H54 (cell line): ENCODE results near the gene PRKAA2.
"Not testable (repeated sequence)": the region's sequence is repeated elsewhere in the genome, so short reads cannot be mapped to it uniquely, and the experiment has no call there.

Experiments
- DNase-seq: peaks from one replicate; pipeline ENCODE4 v3.0.0; 2011; ENCODE audit warnings: low spot score, mixed read lengths; ENCODE audit not compliant: insufficient read length
- FAIRE-seq: peaks from 3 replicates; lab custom pipeline; 2011; peaks lifted over from hg19 to GRCh38; lab: Jason Lieb, UNC
- POLR2A ChIP-seq: IDR thresholded peaks from 2 replicates; pipeline ENCODE4 v1.6.1; 2011; ENCODE audit warnings: low read depth, mild to moderate bottlenecking, low read length

The PRKAA2 gene

GRCh38 chr1:56644919-56645676, at the start of gene PRKAA2:
Gene PRKAA2, plus strand, starts transcription at chr1:56645314. Its CDS starts 74 bp downstream, at chr1:56645388.
- FAIRE-seq (no peak), DNase-seq (peak; percentile 35)
- TF ChIP-seq POLR2A, result peak; percentile 24; the same call in 1 of the 2 replicates

DNA sequence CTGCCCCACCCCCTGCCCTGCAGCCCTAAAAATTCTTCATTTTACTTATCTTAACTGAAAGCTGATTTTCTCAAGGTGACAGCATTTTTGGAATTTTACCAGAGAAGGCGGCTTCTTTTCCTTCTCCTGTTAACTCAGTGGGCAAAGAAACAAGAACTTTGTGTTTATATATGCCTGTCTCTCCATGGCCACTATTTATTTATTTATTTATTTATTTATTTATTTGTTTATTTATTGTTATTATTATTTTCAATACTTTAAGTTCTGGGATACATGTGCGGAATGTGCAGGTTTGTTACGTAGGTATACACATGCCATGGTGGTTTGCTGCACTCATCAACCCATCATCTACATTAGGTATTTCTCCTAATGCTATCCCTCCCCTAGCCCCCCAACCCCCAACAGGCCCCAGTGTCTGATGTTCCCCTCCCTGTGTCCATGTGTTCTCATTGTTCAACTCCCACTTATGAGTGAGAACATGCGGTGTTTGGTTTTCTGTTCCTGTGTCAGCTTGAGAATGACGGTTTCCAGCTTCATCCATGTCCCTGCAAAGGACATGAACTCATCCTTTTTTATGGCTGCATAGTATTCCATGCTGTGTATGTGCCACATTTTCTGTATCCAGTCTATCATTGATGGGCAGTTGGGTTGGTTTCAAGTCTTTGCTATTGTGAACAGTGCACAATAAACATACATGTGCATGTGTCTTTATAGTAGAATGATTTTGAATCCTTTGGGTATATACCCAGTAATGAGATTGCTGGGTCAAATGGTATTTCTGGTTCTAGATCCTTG, 49.5 kb upstream of the PRKAA2 start:
- FAIRE-seq, DNase-seq: not testable (repeated sequence)

DNA sequence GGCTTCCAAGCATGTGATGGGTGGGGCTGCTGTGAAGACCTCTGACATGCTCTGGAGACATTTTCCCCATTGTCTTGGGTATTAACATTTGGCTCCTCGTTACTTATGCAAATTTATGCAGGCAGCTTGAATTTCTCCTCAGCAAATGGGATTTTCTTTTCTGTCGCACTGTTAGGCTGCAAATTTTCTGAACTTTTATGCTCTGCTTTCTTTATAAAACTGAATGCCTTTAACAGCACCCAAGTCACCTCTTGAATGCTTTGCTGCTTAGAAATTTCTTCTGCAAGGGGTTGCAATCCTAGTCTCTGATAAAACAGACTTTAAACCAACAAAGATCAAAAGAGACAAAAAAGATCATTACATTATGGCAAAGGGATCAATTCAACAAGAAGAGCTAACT, 35.0 kb upstream of the PRKAA2 start:
- not testable (repeated sequence) for DNase-seq, FAIRE-seq

- not testable (repeated sequence) for FAIRE-seq, DNase-seq
These were observed 34.3 kb upstream of the PRKAA2 start for GRCh38 chr1:56610770-56611169.

- no peak for DNase-seq
- peak; percentile 55 for FAIRE-seq
These were observed 28.0 kb upstream of the PRKAA2 start for GRCh38 chr1:56617141-56617540.

DNA sequence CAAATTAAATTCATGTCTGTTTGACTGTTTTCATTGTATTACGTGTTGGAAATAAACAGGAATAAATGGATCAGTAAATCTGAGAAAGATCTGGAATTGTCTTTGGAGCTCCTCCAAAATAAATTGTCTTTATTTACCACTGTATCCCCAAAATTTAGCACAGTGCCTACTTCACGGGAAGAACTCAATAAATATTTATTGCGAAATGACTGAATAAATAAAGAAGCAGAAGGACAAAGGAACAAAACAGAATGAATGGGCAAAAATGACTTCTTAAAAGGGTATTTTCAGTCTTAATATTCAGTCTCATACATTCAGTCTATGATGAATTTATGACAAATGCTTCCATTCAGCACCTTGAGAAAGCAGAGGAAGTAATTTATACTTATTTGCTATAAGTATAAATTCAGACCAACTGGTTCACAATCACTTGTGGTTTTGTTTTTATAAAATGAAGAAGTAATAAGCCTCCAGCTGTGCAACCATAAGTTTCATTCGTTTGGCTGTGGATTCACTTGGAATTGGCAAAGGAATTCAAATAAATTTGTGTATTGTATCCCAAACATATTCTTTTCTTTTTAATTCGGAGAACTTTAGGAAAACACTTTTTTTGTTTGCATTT, 19.2 kb upstream of the PRKAA2 start:
- no peak for FAIRE-seq
- no peak for TF ChIP-seq POLR2A
- no peak for DNase-seq

More at GRCh38 chr1:56617141-56617540, 28.0 kb upstream of the PRKAA2 start:
- no peak for TF ChIP-seq POLR2A

DNA sequence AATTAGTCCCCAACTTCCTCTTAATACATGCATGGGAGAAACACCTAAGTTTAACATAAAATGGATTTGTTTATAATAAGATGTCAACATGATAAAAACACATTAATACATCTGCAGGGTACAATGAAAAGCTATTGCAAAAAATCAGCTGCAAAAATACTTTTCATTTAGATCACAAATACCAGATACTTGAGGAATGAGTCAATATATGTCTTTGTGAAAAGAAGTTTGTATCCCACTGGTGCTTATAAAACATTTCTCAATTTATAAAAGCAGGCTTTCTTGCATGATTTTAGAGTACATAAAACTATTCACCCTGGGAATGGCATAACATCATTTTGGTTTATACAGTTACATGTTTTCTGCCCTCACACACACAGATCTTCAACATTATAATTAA, 18.6 kb upstream of the PRKAA2 start:
- DNase-seq, result no peak
- no peak for TF ChIP-seq POLR2A
- FAIRE-seq, result peak; percentile 48

DNA sequence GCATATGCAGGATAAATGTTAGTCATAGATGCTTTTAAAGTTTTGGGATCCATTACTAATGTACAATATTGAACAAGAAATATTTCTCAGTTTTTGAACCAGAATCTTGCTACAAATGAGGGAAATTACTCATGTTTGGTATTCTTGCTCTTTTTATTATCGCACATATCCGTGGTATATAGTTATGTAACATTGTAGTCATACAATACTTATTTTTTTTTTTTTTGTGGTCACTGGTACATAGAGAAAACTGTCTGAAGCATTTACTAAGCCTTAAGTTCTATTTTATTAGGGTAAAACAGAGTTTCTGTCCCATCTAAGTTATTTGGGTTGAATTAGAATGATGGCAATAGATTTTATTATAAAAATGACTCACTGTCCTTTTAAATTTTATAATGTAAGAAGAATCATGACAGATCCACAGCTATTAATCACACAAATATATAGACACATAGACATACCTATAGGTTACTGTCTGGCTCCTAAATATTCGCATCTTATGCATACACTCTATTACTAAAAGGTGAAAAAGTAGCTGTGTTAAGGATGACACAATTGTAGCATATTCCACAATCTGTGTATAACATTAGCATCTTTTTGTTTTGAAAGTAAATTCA, 18.0 kb upstream of the PRKAA2 start:
- no peak for TF ChIP-seq POLR2A
- DNase-seq (no peak), FAIRE-seq (no peak)

GRCh38 chr1:56627636-56628039, 17.5 kb upstream of the PRKAA2 start:
- FAIRE-seq, result peak; percentile 15
- TF ChIP-seq POLR2A, result no peak

DNA sequence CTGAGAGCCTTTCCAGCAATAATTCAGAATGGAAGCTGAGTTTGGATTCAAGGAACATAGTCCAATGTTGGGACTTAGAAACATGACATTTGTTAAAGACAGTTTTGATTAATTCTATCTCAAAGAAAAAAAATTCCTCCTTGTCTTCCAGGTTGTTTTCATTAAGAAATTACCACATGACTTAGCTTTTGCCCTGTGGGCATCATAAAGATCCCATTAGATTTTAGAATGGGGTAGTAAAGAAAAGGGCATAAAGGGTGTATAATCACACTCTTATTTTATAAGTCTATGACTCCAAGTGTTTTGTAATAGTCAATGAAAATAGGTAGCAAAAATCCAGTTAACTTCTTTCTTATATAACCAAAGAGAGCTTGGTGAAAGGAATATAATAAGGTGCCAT, 14.3 kb upstream of the PRKAA2 start:
- no peak for TF ChIP-seq POLR2A
- peak; percentile 11 for FAIRE-seq
- DNase-seq, result no peak

More at GRCh38 chr1:56627636-56628039, 17.5 kb upstream of the PRKAA2 start:
- no peak for DNase-seq

DNA sequence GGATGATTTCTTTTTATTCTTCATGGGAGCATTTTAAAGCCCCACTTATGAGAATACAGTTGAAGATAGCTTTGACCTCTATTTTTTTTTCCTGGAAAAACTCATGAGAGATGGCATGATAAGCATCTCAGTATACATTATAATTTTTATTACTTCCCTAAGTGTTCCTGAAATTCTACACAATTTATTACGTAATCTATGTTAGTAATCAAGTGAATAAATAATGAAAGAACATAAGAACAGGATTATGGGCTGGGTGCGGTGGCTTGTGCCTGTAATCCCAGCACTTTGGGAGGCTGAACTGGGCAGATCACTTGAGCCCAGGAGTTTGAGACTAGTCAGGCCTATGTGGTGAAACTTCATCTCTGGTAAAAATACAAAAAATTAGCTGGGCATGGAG, 13.2 kb upstream of the PRKAA2 start:
- no peak for DNase-seq
- TF ChIP-seq POLR2A, result no peak
- FAIRE-seq, result no peak

- DNase-seq (no peak), FAIRE-seq (no peak)
- no peak for TF ChIP-seq POLR2A
These were observed 10.1 kb upstream of the PRKAA2 start for GRCh38 chr1:56634981-56635380.

DNA sequence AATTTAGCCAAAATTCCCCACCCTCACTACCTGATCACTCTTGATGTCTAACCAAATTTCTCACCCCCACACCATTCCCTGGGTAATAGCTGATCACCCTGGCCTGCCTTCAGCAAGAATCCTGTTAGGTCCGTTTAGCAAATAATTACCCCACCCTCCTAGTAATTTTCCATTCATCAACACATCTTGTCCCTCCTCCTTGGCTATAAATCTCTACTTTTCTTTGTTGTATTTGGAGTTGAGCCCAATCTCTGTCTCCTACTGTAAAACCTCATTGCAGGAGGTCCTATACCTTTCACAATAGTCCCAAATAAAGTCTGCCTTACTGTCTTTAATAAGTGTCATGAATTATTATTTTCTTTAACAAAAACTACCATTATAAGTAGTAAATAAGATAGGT, 6.9 kb upstream of the PRKAA2 start:
- no peak for DNase-seq
- FAIRE-seq, result no peak
- no peak for TF ChIP-seq POLR2A

- FAIRE-seq (no peak), DNase-seq (no peak)
- TF ChIP-seq POLR2A, result no peak
These were observed 5.9 kb upstream of the PRKAA2 start for GRCh38 chr1:56639211-56639610.
